Lower leg skin (tissue), 4 donors: ENCODE results near the gene RAPGEF1. TPM values are rescaled to one million over a fixed set of nuclear protein-coding genes. Genes with fewer than 3 reads are reported as not detected.
A peak's percentile ranks its signal among the peaks of the same experiment; 100 is the strongest.

Source experiments
- DNase-seq, 2 donors: peaks; one replicate each; pipeline ENCODE4 v3.0.0-alpha.2; 2019; ENCODE audit warnings: low spot score in 2 of 2
- H3K4me3 ChIP-seq: fragments of 200-600 bp; sonication (generic); 2 replicates; pipeline ENCODE4 v1.5.1; 2017; ENCODE audit warnings: mild to moderate bottlenecking, low read depth; ENCODE audit not compliant: poor library complexity, severe bottlenecking
- CTCF ChIP-seq, 3 donors: fragments of 450-650 bp; IDR thresholded peaks; one replicate each; pipeline ENCODE4 v1.5.1; 2016; ENCODE audit warnings: antibody characterized with exemption in 3 of 3, mild to moderate bottlenecking in 3 of 3, moderate library complexity in 2 of 3
- POLR2A ChIP-seq, 2 donors: fragments of 450-650 bp; IDR thresholded peaks; one replicate each; pipeline ENCODE4 v1.6.1; 2016 to 2017; ENCODE audit warnings: antibody characterized with exemption in 2 of 2, mild to moderate bottlenecking in 1 of 2, moderate library complexity in 1 of 2
- WGBS, 2 donors: methylation state at CpG; one replicate each; pipeline ENCODE4 v1.1.5; 2018; 5-methylcytosine and 5-hydroxymethylcytosine counted together
- intact Hi-C: fragments of 100-400 bp; cut with DNase I; formaldehyde crosslinking; loops from one replicate; pipeline ENCODE4 v1.15.0; 2023; ENCODE audit warnings: low total_unique reads
- total RNA-seq, 4 donors: library from RNA; depleted of rRNA; stranded (reverse); fragments of >200 nt; gene quantifications; one replicate each; pipeline ENCODE4 v1.1.0, GENCODE V29; 2016

The RAPGEF1 gene
- total RNA-seq, 4 donors from 2014 or later: 18.0 to 70.8 (median 43.5) TPM

GRCh38 chr9:131708226-131709002 is 31.5 kb downstream of the RAPGEF1 start:
- intact Hi-C loops: no loop called here
- TF ChIP-seq CTCF (IDR thresholded peaks at IDR 0.05) (no peak), POLR2A (IDR thresholded peaks at IDR 0.05) (no peak)
- whole genome bisulfite sequencing, 2 donors: 59 to 61% methylated on average over 13 of the region's 13 CpGs
- H3K4me3 ChIP-seq: no peak overlapping the region
- DNase-seq: peak in 1 of 2 donors; percentile 90

GRCh38 chr9:131707733-131708157 is 32.1 kb downstream of the RAPGEF1 start:
- DNase-seq: no peak
- TF ChIP-seq CTCF (IDR thresholded peaks at IDR 0.05) (no peak), POLR2A (IDR thresholded peaks at IDR 0.05) (no peak)
- 11 to 13% methylated on average over 4 of the region's 4 CpGs for WGBS, 2 donors
- intact Hi-C loops: no loop called here
- H3K4me3 ChIP-seq: no peak overlapping the region

- H3K4me3 ChIP-seq: no peak overlapping the region
- TF ChIP-seq POLR2A (IDR thresholded peaks at IDR 0.05): no peak
- no peak for TF ChIP-seq CTCF (IDR thresholded peaks at IDR 0.05)
- 87 to 88% methylated on average over 5 of the region's 5 CpGs for WGBS, 2 donors
- DNase-seq: no peak
- intact Hi-C loops: no loop called here
Observed at GRCh38 chr9:131707050-131707449, 32.8 kb downstream of the RAPGEF1 start.

GRCh38 chr9:131706608-131706970 is 33.3 kb downstream of the RAPGEF1 start:
- DNase-seq: peak in 1 of 2 donors; percentile 4
- WGBS, 2 donors: 93 to 94% methylated on average over 6 of the region's 6 CpGs
- no peak for TF ChIP-seq POLR2A (IDR thresholded peaks at IDR 0.05)
- no peak for TF ChIP-seq CTCF (IDR thresholded peaks at IDR 0.05)
- H3K4me3 ChIP-seq: no peak overlapping the region
- intact Hi-C loops: no loop called here

- intact Hi-C loops: no loop called here
- 63% methylated on average over 4 of the region's 4 CpGs for WGBS, 2 donors
- no peak overlapping the region for H3K4me3 ChIP-seq
- peak in 1 of 2 donors; percentile 26 for DNase-seq
- no peak for TF ChIP-seq POLR2A (IDR thresholded peaks at IDR 0.05)
- no peak for TF ChIP-seq CTCF (IDR thresholded peaks at IDR 0.05)
Observed at GRCh38 chr9:131704988-131705387, 34.9 kb downstream of the RAPGEF1 start.
